Activated CD4-positive, alpha-beta T cell treated with anti-CD3 and anti-CD28 coated beads, Interleukin-2, amount 50 U/mL, for 1 hour (primary cell): ENCODE measurements around the gene PTN.

Experiments used
- DNase-seq: peaks from one replicate; pipeline ENCODE4 v3.0.0-alpha.2; 2020

The PTN gene, protein sequence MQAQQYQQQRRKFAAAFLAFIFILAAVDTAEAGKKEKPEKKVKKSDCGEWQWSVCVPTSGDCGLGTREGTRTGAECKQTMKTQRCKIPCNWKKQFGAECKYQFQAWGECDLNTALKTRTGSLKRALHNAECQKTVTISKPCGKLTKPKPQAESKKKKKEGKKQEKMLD

GRCh38 chr7:137343281-137343841 lies at the start of gene PTN:
PTN (minus strand) TSS chr7:137343733; CDS start chr7:137254973, 88,760 bp downstream.
- DNase-seq, result no peak

GRCh38 chr7:137390076-137390475 lies 46.5 kb upstream of the PTN start:
- no peak for DNase-seq

GRCh38 chr7:137388916-137389315 lies 45.4 kb upstream of the PTN start:
- DNase-seq, result no peak

DNA sequence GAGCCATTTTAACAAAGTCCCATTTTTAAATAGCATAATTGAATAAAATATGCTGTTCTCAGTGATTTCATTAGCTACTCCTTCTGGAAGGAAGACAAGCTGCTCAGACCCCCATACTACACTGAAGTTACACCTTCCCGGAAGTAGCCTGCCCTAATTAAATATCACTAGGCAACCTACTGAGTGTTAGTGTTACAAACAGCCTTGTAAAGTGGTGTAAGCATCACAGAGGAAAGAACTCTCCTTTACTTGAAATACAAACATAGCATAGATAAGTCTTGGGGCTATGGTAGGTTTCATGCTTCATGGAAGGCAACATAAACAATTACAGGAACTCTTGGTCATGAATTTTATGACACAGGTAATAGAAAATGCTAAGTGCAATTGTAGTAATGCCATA lies 43.4 kb upstream of the PTN start:
- no peak for DNase-seq

- DNase-seq, result no peak
Observed at GRCh38 chr7:137381045-137381444, 37.5 kb upstream of the PTN start.

DNA sequence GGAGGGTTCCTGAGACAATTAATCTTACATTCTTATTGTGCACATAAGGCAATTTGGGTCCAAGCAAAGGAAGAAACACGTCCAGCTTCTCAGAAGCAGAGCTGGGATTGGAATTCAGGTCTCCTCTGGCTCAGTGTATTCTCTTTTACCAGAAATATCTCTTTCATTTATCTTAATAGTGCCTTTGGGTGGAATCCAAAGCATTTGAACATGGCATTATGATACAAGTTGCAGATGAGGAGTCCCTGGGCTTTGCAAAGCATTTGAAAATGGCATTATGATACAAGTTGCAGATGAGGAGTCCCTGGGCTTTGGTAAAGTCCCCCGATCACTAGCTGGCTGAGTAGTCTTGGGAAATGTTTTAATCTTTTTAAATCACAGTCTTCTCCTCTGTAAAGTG lies 30.0 kb upstream of the PTN start:
- no peak for DNase-seq

- DNase-seq, result no peak
Observed at GRCh38 chr7:137371616-137372015, 28.1 kb upstream of the PTN start.

GRCh38 chr7:137366995-137367394 lies 23.5 kb upstream of the PTN start:
- no peak for DNase-seq

DNA sequence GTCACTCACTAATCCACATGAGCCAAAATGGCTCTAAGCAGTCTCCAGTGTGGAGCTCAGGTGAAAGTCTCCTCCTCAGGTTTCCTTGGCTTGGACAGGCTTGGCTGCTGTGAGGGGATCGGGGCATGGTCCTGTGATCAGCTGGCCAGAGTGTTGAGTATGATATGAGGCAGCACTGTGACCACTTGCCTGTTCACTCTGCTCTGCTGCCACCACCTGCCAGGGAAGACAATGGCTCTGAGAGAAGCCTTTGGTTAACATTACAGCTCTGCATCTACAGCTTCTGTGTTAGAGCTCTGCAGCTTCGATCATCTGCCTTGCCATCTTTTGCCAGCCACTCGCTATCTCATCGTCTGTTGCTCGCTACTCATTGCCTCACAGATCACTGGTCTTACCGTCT lies 20.1 kb upstream of the PTN start:
- DNase-seq, result no peak

DNA sequence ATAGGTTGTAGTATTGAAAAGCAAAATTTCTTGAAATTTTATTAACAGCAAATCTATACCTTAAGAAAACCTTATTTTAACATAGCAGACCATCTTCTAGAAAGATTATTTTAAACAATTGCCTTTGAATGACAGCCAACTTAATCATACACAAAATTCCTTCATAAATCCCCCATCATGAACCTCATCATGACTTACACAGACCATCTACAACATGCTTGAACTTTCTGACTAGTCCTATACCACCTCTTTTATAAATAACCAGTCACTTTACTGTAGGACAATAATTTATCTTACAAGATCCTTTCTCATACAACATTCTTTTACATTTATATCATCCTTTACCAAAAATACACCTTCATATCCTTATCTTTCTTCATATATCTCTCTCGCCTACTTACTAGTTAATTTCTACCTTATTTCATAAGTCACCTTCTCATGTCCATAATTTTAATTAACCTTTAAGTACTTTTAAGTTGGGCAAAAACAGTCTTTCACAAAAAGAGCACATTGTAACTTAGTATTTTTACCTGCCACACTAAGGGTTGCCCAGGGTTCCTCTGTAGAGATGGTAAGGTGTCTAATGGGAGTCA lies 16.6 kb upstream of the PTN start:
- DNase-seq, result no peak

GRCh38 chr7:137354961-137355360 lies 11.4 kb upstream of the PTN start:
- no peak for DNase-seq

DNA sequence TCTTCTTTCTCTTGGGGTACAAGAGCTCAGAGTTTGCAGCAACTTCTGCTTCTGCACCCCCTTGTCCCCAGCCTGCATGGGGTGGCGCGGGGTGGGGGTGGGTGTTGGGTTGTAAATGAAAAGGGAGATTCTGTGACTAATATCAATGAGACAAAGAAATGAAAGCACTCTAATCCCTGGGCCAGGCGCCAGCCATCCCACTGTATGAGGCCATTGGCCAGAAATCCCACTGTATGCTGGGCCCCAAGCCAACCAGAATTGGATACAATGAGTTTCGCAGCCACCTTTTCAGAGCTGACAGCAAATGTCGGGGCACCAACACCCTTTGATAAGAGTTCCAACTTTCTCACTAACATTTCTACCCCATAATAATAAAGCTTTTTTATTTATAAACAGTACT lies 10.9 kb upstream of the PTN start:
- DNase-seq, result no peak

- DNase-seq, result no peak
Observed at GRCh38 chr7:137351941-137352340, 8.4 kb upstream of the PTN start.

DNA sequence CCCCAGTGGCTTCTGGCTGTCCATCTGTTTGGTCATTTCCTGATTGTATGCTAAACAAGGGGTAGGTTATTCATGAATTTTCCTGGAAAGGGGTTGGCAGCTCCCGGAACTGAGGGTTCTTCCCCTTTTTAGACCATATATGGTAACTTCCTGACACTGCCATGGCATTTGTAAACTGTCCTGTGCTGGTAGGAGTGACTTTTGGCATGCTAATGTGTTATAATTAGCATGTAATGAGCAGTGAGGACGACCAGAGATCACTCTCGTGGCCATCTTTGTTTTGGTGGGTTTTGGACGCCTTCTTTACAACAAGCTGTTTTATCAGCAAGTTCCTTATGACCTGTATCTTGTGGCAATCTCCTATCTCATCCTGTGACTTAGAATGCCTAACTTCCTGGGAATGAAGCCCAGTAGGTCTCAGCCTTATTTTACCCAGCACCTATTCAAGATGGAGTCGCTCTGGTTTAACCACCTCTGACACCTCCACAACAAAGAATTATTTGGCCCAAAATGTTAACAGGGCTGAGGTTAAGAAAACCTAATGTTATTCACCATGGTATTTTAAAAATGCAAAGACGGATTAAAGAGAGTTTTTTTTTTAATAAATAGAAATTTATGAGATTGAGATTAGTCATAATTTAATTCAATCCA lies 2.4 kb upstream of the PTN start:
- no peak for DNase-seq

DNA sequence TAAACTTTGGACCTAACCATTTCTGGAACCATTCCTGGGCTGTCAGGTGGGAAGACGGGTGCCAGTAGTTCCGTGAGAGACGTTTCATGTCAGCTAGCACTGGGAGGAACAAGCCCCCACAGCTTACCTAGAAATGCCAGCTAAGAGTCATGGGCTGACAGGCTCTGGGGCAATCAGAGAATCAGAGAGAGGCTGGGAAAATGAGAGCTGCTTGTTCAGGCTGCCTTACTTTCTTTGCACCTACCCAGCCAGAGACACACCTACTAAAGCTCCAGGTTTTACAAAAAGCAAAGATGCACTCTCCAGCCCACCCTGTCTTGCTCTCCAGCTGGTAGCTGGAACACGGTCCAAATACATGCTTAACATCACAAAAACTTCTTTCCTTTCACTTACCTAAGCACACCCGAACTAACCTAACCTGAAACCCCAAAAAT lies 688 bp downstream of the PTN start:
- no peak for DNase-seq

DNA sequence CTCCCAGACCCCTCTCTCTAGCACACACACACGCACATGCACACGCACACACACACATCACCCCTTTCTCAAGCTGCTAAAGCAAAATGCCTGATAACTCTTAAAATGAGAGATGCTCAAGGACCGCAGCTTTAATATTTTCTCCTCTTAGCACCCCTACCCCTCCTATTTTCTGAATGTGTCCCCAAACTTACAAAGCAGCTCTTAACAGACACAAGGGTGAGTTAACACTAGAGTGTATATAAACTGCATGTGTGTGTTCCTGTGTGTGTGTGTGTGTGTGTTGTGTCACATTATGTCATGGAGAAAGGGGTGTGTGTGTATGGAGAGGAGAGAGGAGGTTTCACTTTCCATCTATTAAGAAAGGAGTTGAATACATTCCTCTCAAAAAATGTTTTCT lies 1.3 kb downstream of the PTN start:
- DNase-seq, result no peak

DNA sequence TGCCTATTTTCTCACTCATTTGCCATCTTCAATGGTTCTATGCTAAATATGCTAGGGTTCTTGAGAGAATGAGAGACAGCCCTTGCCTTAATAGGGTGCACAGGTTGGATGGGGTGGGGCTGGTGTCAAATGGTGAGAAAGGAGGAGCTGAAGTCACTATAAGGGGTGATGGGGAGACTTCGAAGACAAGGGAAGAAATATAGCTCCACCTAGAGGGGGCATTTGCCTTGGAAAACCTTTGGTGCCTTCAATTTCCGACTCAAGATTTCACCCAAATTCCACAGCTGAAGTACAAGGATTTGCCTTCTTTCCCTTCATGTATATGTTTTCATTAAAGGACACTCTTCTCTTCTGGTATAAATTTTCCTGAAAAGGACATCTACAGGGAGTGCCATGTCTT lies 5.6 kb downstream of the PTN start:
- no peak for DNase-seq

DNA sequence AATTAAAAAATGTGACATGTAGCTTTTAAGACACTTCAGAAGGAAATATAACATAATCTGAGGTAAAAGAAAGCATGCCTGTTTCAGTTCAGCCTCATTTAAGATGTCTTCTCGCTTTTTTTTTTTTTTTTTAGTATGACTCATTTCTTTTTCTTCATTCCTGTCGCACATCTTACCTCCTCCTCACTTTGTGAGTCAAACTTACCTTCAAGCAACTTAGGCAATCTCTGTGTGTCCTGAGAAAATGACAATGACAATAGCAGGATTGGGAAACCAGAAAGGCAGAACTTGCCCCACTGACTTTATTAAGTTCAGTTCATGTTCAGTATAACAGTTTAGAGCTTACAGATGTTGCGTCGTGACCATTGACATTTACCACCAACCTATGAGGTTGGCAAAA lies 7.7 kb downstream of the PTN start:
- DNase-seq, result no peak

GRCh38 chr7:137331378-137331777 lies 12.2 kb downstream of the PTN start:
- DNase-seq, result no peak

GRCh38 chr7:137329411-137329810 lies 14.1 kb downstream of the PTN start:
- DNase-seq, result no peak

- no peak for DNase-seq
Observed at GRCh38 chr7:137328373-137329120, 15.0 kb downstream of the PTN start.

DNA sequence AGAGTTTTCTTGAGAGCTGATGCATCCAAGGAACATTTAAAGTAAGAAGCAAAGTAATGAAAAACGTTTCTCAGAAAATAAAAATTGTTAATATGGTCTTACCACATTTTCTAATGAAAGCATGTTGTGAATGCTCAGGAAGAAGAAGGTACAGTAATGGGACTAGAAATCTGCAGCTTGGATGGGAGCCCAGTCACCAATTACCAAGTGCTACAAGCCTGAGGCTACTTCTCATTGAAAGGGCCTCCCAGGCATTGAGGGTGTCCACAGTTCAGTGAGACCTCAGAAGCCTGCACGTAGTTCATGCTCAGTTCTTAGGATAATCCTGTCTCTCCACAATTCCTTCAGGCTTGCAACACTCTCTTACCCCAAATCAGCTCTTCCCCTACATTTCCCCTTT lies 17.6 kb downstream of the PTN start:
- no peak for DNase-seq

DNA sequence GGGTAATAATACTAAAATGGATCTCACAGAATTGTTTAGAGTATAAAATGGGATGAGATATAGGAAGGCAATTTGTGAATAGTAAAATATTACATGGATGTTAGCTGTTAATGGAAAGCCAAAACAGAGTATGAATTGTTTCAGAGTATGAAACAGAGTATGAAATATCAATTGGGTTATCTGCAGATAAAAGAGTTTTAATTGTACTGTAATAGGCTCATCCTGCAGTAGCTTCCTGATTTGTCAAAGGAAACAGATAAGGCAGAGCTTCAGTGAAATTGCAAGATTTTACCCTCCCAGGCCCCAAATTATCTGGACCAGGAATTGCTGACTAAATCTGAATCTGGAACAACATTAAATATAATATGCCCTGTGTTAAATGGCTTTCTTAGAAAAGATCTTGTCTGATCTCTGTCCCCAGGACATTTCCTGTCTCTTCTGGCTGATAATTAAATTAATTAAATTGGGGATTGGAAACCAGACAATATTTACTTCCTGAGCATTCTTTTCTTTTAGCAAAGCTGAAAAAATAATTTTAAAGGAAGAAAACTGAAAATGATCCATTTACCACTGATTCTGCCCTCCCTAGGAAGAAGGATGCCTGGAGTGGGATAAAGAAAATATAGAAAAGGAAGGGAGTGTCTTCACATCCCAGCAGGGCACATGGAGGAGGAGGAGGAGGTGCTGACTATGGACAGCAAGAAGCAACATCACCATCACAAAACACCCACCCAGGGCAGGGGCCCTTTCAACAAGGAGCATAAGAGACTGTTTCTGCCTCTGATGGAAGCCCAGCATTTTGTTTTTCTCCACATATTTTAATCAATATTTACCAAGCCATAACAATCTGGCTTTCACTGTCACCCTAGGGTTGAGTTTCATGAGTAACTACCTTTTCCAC lies 18.5 kb downstream of the PTN start:
- DNase-seq, result no peak
